GM23338 (cell line): ENCODE measurements around the gene CNOT8. TPM values are rescaled to one million over a fixed set of nuclear protein-coding genes. Genes with fewer than 3 reads are reported as not detected.

Experiments
- ATAC-seq: fragments of 200-7000 bp; cut with Tn5 transposase; 3 replicates; pipeline ENCODE4 v1.9.1; 2020
- DNase-seq: peaks from one replicate; pipeline ENCODE4 v3.0.0-alpha.2; 2015; ENCODE audit warnings: low spot score
- H2AFZ ChIP-seq: fragments of 200-600 bp; sonication (generic); 2 replicates; pipeline ENCODE4 v1.8.0; 2016; ENCODE audit warnings: antibody characterized with exemption, mild to moderate bottlenecking, moderate library complexity
- H3F3A ChIP-seq: fragments of 200-600 bp; sonication (generic); replicated peaks from 2 replicates; pipeline ENCODE4 v1.8.0; 2017; ENCODE audit warnings: antibody characterized with exemption, mixed run types, low read depth
- H3K27ac ChIP-seq: fragments of 200-600 bp; sonication (generic); 2 replicates; pipeline ENCODE4 v1.6.1; 2016; ENCODE audit warnings: low read depth
- H3K27me3 ChIP-seq: fragments of 200-600 bp; sonication (generic); 2 replicates; pipeline ENCODE4 v1.8.0; 2016; ENCODE audit warnings: mild to moderate bottlenecking, mixed run types, moderate library complexity; ENCODE audit not compliant: insufficient read depth
- H3K36me3 ChIP-seq: fragments of 200-600 bp; sonication (generic); 2 replicates; pipeline ENCODE4 v1.8.0; 2016; ENCODE audit warnings: mild to moderate bottlenecking; ENCODE audit not compliant: insufficient read depth
- H3K4me1 ChIP-seq: fragments of 200-600 bp; sonication (generic); 2 replicates; pipeline ENCODE4 v1.8.0; 2016; ENCODE audit warnings: mild to moderate bottlenecking, moderate library complexity; ENCODE audit not compliant: insufficient read depth
- H3K4me2 ChIP-seq: fragments of 200-600 bp; sonication (generic); 2 replicates; pipeline ENCODE4 v1.7.1; 2017; ENCODE audit warnings: mixed run types
- H3K4me3 ChIP-seq: fragments of 200-600 bp; sonication (generic); 2 replicates; pipeline ENCODE4 v1.6.1; 2016; ENCODE audit warnings: mixed run types
- H3K79me2 ChIP-seq: fragments of 200-600 bp; sonication (generic); replicated peaks from 2 replicates; pipeline ENCODE4 v1.8.0; 2017; ENCODE audit warnings: mild to moderate bottlenecking; ENCODE audit not compliant: insufficient read depth
- H3K9me2 ChIP-seq: fragments of 200-600 bp; sonication (generic); 2 replicates; pipeline ENCODE4 v1.8.0; 2017; ENCODE audit not compliant: insufficient read depth
- H4K20me1 ChIP-seq: fragments of 200-600 bp; sonication (generic); replicated peaks from 2 replicates; pipeline ENCODE4 v1.8.0; 2017; ENCODE audit warnings: mild to moderate bottlenecking; ENCODE audit not compliant: insufficient read depth
- H3K27ac Mint-ChIP-seq: 2 replicates; pipeline ENCODE4 v1.8.0; 2020; ENCODE audit warnings: inconsistent platforms, mild to moderate bottlenecking, moderate library complexity, mixed read lengths
- H3K27me3 Mint-ChIP-seq: 3 replicates; pipeline ENCODE4 v1.8.0; 2022; ENCODE audit warnings: low read depth, mild to moderate bottlenecking, moderate library complexity, mixed read lengths, inconsistent platforms; ENCODE audit not compliant: insufficient read depth, poor library complexity
- H3K36me3 Mint-ChIP-seq: 3 replicates; pipeline ENCODE4 v1.8.0; 2021; ENCODE audit warnings: low read depth, mild to moderate bottlenecking, inconsistent platforms, moderate library complexity, mixed read lengths
- H3K4me1 Mint-ChIP-seq: 3 replicates; pipeline ENCODE4 v1.8.0; 2020; ENCODE audit warnings: mild to moderate bottlenecking, inconsistent platforms, mixed read lengths
- H3K4me3 Mint-ChIP-seq: 3 replicates; pipeline ENCODE4 v1.8.0; 2021; ENCODE audit warnings: moderate library complexity, mild to moderate bottlenecking, inconsistent platforms, mixed read lengths
- H3K9me3 Mint-ChIP-seq: 3 replicates; pipeline ENCODE4 v1.8.0; 2020; ENCODE audit warnings: moderate library complexity, mild to moderate bottlenecking, inconsistent platforms, mixed read lengths
- CREB1 ChIP-seq: fragments of 250-450 bp; sonication (Bioruptor Pico); IDR thresholded peaks from 2 replicates; pipeline ENCODE4 v1.5.0; 2020; ENCODE audit warnings: low read depth, mild to moderate bottlenecking, moderate library complexity
- ETS1 ChIP-seq: IDR thresholded peaks from 2 replicates; pipeline ENCODE4 v1.6.1; 2016; ENCODE audit warnings: antibody characterized with exemption
- EZH2 ChIP-seq: fragments of 200-600 bp; sonication (generic); IDR thresholded peaks from one replicate; pipeline ENCODE4 v1.8.0; 2017; ENCODE audit warnings: antibody characterized with exemption, mild to moderate bottlenecking, low read depth; ENCODE audit not compliant: unreplicated experiment
- EZH2phosphoT487 ChIP-seq: fragments of 200-600 bp; sonication (generic); IDR thresholded peaks from one replicate; pipeline ENCODE4 v1.8.1; 2018; ENCODE audit warnings: antibody characterized with exemption; ENCODE audit not compliant: unreplicated experiment
- JUNB ChIP-seq: IDR thresholded peaks from one replicate; pipeline ENCODE4 v1.6.1; 2016; ENCODE audit warnings: antibody characterized with exemption; ENCODE audit not compliant: unreplicated experiment
- NANOG ChIP-seq: IDR thresholded peaks from 2 replicates; pipeline ENCODE4 v1.6.1; 2016; ENCODE audit warnings: antibody characterized with exemption, borderline replicate concordance
- POLR2AphosphoS5 ChIP-seq: IDR thresholded peaks from 2 replicates; pipeline ENCODE4 v1.6.1; 2016; ENCODE audit warnings: antibody characterized with exemption, low read depth
- STAT1 ChIP-seq: IDR thresholded peaks from one replicate; pipeline ENCODE4 v1.6.1; 2016; ENCODE audit warnings: antibody characterized with exemption; ENCODE audit not compliant: unreplicated experiment
- ZNF114 ChIP-seq: fragments of 250-450 bp; sonication (Bioruptor Pico); IDR thresholded peaks from 2 replicates; pipeline ENCODE4 v1.5.0; 2020; ENCODE audit warnings: mild to moderate bottlenecking, moderate library complexity
- ZNF331 ChIP-seq: fragments of 250-450 bp; sonication (Bioruptor Pico); IDR thresholded peaks from 2 replicates; pipeline ENCODE4 v1.5.0; 2020; ENCODE audit warnings: low read depth, mild to moderate bottlenecking, moderate library complexity
- polyA plus RNA-seq: library from polyadenylated mRNA; unstranded; fragments of >200 nt; fragmentation: Nextera tagmentation; extraction: Ambion mirVana; gene quantifications from 2 replicates; pipeline ENCODE4 v1.2.1, GENCODE V29; 2016
- total RNA-seq: library from RNA; depleted of rRNA; stranded (reverse); fragments of >200 nt; shearing (Covaris generic); gene quantifications from 2 replicates; pipeline ENCODE4 v1.2.3, GENCODE V29; 2014
- TF ChIP-seq, protein P1 (sequence below), 2 experiments: fragments of 200-600 bp in 1 of 2; sonication (generic) in 1 of 2; conservative IDR thresholded peaks; 2 replicates each; pipeline versions ENCODE4 v1.5.1 to v1.6.1; 2016 to 2017; ENCODE audit warnings: antibody characterized with exemption in 2 of 2, low read depth in 2 of 2, mild to moderate bottlenecking in 2 of 2, moderate library complexity in 1 of 2
- TF ChIP-seq, protein P2 (sequence below): IDR thresholded peaks from one replicate; pipeline ENCODE4 v1.6.1; 2018; ENCODE audit warnings: antibody characterized with exemption; ENCODE audit not compliant: unreplicated experiment
- TF ChIP-seq, protein P3 (sequence below): fragments of 250-450 bp; sonication (Bioruptor Pico); IDR thresholded peaks from 2 replicates; pipeline ENCODE4 v1.5.0; 2020; ENCODE audit warnings: mild to moderate bottlenecking, moderate library complexity

Gene CNOT8
- total and polyA plus RNA-seq, 2 experiments from 2014 or later = 31.2 to 77.7 TPM

DNA sequence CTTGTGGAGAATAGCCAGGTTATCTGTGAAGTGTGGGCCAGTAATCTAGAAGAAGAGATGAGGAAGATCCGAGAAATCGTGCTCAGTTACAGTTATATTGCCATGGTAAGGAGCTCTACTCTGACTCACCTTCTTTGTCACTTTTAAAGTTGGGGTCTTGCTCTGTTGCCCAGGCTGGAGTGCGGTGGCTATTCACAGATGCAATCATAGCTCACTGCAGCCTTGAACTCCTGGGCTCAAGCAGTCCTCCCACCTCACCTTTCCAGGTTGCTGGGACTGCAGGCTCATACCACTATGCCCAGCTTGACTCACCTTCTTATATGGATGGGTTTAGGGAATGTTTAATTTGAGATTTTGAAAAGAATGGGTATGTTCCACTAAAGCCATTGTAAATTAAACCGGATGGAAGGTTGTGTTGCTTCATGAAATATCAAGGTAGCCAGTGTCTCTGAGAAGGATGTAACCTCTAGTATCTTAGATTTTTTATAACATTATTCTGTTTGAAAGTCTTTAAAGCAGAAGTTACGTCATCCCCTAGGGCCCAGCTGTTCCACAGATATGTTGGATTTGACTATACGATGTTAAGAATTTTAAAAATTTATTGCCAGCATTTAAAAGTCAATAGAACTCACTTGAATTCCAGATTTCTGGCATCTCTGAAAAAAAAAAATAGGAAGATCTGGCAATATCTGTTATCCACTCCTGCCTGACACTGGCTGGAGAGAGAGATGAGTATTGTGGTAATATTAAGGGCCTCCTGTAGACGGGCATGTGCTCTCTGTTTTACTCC is 5.1 kb downstream of the CNOT8 start:
- peaks cover 18% of the 10 kb centered on the region for H3K4me1 ChIP-seq
- peaks cover 18% of the 10 kb centered on the region for H3K4me1 Mint-ChIP-seq
- DNase-seq (no peak), ATAC-seq (no peak)
- H3K27me3 ChIP-seq = no peaks in the 10 kb centered on the region
- peaks cover 29% of the 10 kb centered on the region for H3K36me3 ChIP-seq
- H3K79me2 ChIP-seq = peaks cover 77% of the 10 kb centered on the region
- H3K36me3 Mint-ChIP-seq = peaks cover 41% of the 10 kb centered on the region
- H3K9me3 Mint-ChIP-seq = no peaks in the 10 kb centered on the region
- no peak overlapping the region for H3K4me3 ChIP-seq
- H3K9me2 ChIP-seq = no peaks in the 10 kb centered on the region
- H3F3A ChIP-seq = 0 out of 2 replicates have a peak, but pooled peaks cover 13% of the 10 kb centered on the region
- H3K27me3 Mint-ChIP-seq = peaks cover 6% of the 10 kb centered on the region
- H3K4me3 Mint-ChIP-seq = no peak overlapping the region
- H3K27ac Mint-ChIP-seq = no peak overlapping the region
- H3K4me2 ChIP-seq = no peak overlapping the region
- no peak overlapping the region for H2AFZ ChIP-seq
- H4K20me1 ChIP-seq = peaks cover 22% of the 10 kb centered on the region
- no peak overlapping the region for H3K27ac ChIP-seq
- no peak for TF ChIP-seq ETS1
- no peak for TF ChIP-seq EZH2
- TF ChIP-seq, protein P1, sequence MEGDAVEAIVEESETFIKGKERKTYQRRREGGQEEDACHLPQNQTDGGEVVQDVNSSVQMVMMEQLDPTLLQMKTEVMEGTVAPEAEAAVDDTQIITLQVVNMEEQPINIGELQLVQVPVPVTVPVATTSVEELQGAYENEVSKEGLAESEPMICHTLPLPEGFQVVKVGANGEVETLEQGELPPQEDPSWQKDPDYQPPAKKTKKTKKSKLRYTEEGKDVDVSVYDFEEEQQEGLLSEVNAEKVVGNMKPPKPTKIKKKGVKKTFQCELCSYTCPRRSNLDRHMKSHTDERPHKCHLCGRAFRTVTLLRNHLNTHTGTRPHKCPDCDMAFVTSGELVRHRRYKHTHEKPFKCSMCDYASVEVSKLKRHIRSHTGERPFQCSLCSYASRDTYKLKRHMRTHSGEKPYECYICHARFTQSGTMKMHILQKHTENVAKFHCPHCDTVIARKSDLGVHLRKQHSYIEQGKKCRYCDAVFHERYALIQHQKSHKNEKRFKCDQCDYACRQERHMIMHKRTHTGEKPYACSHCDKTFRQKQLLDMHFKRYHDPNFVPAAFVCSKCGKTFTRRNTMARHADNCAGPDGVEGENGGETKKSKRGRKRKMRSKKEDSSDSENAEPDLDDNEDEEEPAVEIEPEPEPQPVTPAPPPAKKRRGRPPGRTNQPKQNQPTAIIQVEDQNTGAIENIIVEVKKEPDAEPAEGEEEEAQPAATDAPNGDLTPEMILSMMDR (conservative IDR thresholded peaks at IDR 0.05; ENCODE audit: low read depth in 2 of 2) = no peak
- TF ChIP-seq, protein P2, sequence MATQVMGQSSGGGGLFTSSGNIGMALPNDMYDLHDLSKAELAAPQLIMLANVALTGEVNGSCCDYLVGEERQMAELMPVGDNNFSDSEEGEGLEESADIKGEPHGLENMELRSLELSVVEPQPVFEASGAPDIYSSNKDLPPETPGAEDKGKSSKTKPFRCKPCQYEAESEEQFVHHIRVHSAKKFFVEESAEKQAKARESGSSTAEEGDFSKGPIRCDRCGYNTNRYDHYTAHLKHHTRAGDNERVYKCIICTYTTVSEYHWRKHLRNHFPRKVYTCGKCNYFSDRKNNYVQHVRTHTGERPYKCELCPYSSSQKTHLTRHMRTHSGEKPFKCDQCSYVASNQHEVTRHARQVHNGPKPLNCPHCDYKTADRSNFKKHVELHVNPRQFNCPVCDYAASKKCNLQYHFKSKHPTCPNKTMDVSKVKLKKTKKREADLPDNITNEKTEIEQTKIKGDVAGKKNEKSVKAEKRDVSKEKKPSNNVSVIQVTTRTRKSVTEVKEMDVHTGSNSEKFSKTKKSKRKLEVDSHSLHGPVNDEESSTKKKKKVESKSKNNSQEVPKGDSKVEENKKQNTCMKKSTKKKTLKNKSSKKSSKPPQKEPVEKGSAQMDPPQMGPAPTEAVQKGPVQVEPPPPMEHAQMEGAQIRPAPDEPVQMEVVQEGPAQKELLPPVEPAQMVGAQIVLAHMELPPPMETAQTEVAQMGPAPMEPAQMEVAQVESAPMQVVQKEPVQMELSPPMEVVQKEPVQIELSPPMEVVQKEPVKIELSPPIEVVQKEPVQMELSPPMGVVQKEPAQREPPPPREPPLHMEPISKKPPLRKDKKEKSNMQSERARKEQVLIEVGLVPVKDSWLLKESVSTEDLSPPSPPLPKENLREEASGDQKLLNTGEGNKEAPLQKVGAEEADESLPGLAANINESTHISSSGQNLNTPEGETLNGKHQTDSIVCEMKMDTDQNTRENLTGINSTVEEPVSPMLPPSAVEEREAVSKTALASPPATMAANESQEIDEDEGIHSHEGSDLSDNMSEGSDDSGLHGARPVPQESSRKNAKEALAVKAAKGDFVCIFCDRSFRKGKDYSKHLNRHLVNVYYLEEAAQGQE = no peak
- TF ChIP-seq, protein P3, sequence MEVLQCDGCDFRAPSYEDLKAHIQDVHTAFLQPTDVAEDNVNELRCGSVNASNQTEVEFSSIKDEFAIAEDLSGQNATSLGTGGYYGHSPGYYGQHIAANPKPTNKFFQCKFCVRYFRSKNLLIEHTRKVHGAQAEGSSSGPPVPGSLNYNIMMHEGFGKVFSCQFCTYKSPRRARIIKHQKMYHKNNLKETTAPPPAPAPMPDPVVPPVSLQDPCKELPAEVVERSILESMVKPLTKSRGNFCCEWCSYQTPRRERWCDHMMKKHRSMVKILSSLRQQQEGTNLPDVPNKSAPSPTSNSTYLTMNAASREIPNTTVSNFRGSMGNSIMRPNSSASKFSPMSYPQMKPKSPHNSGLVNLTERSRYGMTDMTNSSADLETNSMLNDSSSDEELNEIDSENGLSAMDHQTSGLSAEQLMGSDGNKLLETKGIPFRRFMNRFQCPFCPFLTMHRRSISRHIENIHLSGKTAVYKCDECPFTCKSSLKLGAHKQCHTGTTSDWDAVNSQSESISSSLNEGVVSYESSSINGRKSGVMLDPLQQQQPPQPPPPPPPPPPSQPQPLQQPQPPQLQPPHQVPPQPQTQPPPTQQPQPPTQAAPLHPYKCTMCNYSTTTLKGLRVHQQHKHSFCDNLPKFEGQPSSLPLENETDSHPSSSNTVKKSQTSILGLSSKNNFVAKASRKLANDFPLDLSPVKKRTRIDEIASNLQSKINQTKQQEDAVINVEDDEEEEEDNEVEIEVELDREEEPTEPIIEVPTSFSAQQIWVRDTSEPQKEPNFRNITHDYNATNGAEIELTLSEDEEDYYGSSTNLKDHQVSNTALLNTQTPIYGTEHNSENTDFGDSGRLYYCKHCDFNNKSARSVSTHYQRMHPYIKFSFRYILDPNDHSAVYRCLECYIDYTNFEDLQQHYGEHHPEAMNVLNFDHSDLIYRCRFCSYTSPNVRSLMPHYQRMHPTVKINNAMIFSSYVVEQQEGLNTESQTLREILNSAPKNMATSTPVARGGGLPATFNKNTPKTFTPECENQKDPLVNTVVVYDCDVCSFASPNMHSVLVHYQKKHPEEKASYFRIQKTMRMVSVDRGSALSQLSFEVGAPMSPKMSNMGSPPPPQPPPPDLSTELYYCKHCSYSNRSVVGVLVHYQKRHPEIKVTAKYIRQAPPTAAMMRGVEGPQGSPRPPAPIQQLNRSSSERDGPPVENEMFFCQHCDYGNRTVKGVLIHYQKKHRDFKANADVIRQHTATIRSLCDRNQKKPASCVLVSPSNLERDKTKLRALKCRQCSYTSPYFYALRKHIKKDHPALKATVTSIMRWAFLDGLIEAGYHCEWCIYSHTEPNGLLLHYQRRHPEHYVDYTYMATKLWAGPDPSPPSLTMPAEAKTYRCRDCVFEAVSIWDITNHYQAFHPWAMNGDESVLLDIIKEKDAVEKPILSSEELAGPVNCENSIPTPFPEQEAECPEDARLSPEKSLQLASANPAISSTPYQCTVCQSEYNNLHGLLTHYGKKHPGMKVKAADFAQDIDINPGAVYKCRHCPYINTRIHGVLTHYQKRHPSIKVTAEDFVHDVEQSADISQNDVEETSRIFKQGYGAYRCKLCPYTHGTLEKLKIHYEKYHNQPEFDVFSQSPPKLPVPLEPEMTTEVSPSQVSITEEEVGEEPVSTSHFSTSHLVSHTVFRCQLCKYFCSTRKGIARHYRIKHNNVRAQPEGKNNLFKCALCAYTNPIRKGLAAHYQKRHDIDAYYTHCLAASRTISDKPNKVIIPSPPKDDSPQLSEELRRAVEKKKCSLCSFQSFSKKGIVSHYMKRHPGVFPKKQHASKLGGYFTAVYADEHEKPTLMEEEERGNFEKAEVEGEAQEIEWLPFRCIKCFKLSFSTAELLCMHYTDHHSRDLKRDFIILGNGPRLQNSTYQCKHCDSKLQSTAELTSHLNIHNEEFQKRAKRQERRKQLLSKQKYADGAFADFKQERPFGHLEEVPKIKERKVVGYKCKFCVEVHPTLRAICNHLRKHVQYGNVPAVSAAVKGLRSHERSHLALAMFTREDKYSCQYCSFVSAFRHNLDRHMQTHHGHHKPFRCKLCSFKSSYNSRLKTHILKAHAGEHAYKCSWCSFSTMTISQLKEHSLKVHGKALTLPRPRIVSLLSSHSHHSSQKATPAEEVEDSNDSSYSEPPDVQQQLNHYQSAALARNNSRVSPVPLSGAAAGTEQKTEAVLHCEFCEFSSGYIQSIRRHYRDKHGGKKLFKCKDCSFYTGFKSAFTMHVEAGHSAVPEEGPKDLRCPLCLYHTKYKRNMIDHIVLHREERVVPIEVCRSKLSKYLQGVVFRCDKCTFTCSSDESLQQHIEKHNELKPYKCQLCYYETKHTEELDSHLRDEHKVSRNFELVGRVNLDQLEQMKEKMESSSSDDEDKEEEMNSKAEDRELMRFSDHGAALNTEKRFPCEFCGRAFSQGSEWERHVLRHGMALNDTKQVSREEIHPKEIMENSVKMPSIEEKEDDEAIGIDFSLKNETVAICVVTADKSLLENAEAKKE (CRISPR knock-in tag) = no peak
- no peak for TF ChIP-seq ZNF114 (CRISPR knock-in tag)
- TF ChIP-seq JUNB = no peak
- no peak for TF ChIP-seq ZNF331 (CRISPR knock-in tag)
- TF ChIP-seq EZH2phosphoT487 = no peak
- no peak for TF ChIP-seq NANOG
- TF ChIP-seq STAT1 = no peak
- no peak for TF ChIP-seq POLR2AphosphoS5
- TF ChIP-seq CREB1 = no peak
